Left lung (tissue), 10 donors: ENCODE results near the gene MRGPRX2. TPM values are rescaled to one million over a fixed set of nuclear protein-coding genes. Genes with fewer than 3 reads are reported as not detected.

Source experiments
- ATAC-seq: fragments of 200-7000 bp; cut with Tn5 transposase; one replicate; pipeline ENCODE4 v1.9.1; 2020; ENCODE audit warnings: moderate library complexity
- DNase-seq, 4 donors: peaks; one replicate each; pipeline ENCODE4 v3.0.0-alpha.2; 2013 to 2020
- H3K27ac ChIP-seq, 2 donors: fragments of 200-600 bp; sonication (generic) in 1 of 2; one replicate each; pipeline versions ENCODE4 v1.5.0 to v1.8.0; 2020 to 2021
- H3K27me3 ChIP-seq, 2 donors: fragments of 200-600 bp; sonication (generic) in 1 of 2; one replicate each; pipeline versions ENCODE4 v1.5.0 to v1.8.0; 2020 to 2021
- H3K36me3 ChIP-seq, 2 donors: fragments of 200-600 bp; sonication (generic) in 1 of 2; one replicate each; pipeline versions ENCODE4 v1.5.0 to v1.8.0; 2020 to 2021
- H3K4me1 ChIP-seq, 2 donors: fragments of 200-600 bp; one replicate each; pipeline ENCODE4 v1.8.0; 2021
- H3K4me3 ChIP-seq, 2 donors: fragments of 200-600 bp; sonication (generic) in 1 of 2; one replicate each; pipeline versions ENCODE4 v1.5.0 to v1.8.0; 2020 to 2021; ENCODE audit warnings: mild to moderate bottlenecking in 1 of 2
- H3K9me3 ChIP-seq, 2 donors: fragments of 200-600 bp; sonication (generic) in 1 of 2; one replicate each; pipeline versions ENCODE4 v1.5.0 to v1.8.0; 2020 to 2021
- CTCF ChIP-seq, 2 donors: fragments of 200-600 bp; sonication (generic) in 1 of 2; IDR thresholded peaks; one replicate each; pipeline versions ENCODE4 v1.5.0 to v1.8.0; 2021; ENCODE audit warnings: antibody characterized with exemption in 2 of 2
- intact Hi-C, 2 donors: fragments of 100-400 bp; cut with DNase I; formaldehyde crosslinking; loops; one replicate each; pipeline versions ENCODE4 v1.11.2 to v1.14.2; 2022
- polyA plus RNA-seq, 6 donors: library from polyadenylated mRNA; unstranded; fragments of 120-200 nt; gene quantifications; one replicate each; pipeline ENCODE4 v1.2.1, GENCODE V29; 2013; ENCODE audit not compliant: insufficient read length in 6 of 6
- total RNA-seq, 2 donors: library from RNA; stranded (reverse); fragmentation: NEBNext Ultra II Directional; extraction: Animal tissue kit (Norgen Biotek cat#: 25700); gene quantifications; one replicate each; pipeline ENCODE4 v1.2.1, GENCODE V29; 2021
- donor health status: DM: no; HTN: yes; CAD: no.
- donor health status: DM: no; HTN: no; CAD: no.

The MRGPRX2 gene
- total and polyA plus RNA-seq, 8 donors: not detected

GRCh38 chr11:19072464-19072863 is 11.9 kb upstream of the MRGPRX2 start:
- TF ChIP-seq CTCF (IDR thresholded peaks at IDR 0.05): no peak
- ATAC-seq: no peak
- Histone ChIP-seq H3K27ac (no peak overlapping the region), H3K36me3 (no peaks in the 10 kb centered on the region), H3K27me3 (no peaks in the 10 kb centered on the region), H3K4me3 (no peak overlapping the region), H3K9me3 (no peaks in the 10 kb centered on the region), H3K4me1 (no peaks in the 10 kb centered on the region)
- DNase-seq: peak in 1 of 4 donors; percentile 39
- intact Hi-C loops: loop anchor here in 1 of 2 donors (10.0 kb wide), 1 partner anchor 482 kb away; no protein-coding TSS in a partner anchor

GRCh38 chr11:19071255-19071654 is 10.7 kb upstream of the MRGPRX2 start:
- Histone ChIP-seq H3K9me3 (no peaks in the 10 kb centered on the region), H3K36me3 (no peaks in the 10 kb centered on the region), H3K27ac (no peak overlapping the region), H3K4me1 (no peaks in the 10 kb centered on the region), H3K27me3 (peaks cover 0 to 4% of the 10 kb centered on the region in 2 donors), H3K4me3 (no peak overlapping the region)
- peak; percentile 77 to 85 for TF ChIP-seq CTCF (IDR thresholded peaks at IDR 0.05)
- intact Hi-C loops: loop anchor here in 1 of 2 donors (10.0 kb wide), 1 partner anchor 484 kb away; no protein-coding TSS in a partner anchor
- peak; percentile 99 for ATAC-seq
- peak; percentile 67 to 86 (median 73) for DNase-seq

DNA sequence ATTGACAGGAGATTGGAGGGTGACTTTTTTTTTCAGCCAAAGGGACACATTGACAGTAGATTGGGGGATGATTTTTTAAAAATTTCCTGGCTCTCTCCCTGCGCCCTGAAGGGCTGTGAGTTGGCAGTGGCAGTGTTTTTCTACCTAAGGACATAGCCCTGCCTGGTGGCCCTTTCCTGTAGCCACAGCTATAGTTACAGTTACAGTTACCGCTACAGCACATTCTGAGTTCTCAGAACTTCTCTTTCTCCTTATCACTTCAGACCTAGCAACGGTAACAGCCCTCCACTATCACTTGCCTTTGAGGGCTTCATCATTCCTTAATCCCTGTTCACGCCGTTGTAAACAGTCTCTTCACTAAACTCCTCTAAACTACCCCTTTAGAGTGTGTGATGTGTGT is 684 bp downstream of the MRGPRX2 start:
- Histone ChIP-seq H3K9me3 (no peaks in the 10 kb centered on the region), H3K27ac (no peak overlapping the region), H3K27me3 (no peaks in the 10 kb centered on the region), H3K4me3 (no peak overlapping the region), H3K4me1 (no peaks in the 10 kb centered on the region), H3K36me3 (no peaks in the 10 kb centered on the region)
- TF ChIP-seq CTCF (IDR thresholded peaks at IDR 0.05): no peak
- intact Hi-C loops: no loop called here
- ATAC-seq (no peak), DNase-seq (no peak)

GRCh38 chr11:19055905-19056304 is 4.6 kb downstream of the MRGPRX2 start:
- intact Hi-C loops: no loop called here
- ATAC-seq (no peak), DNase-seq (peak in 1 of 4 donors; percentile 67)

GRCh38 chr11:19055016-19055415 is 5.5 kb downstream of the MRGPRX2 start:
- no peak for ATAC-seq
- intact Hi-C loops: no loop called here

More at GRCh38 chr11:19055905-19056304, 4.6 kb downstream of the MRGPRX2 start:
- no peak for TF ChIP-seq CTCF (IDR thresholded peaks at IDR 0.05)
- H3K9me3 ChIP-seq: no peaks in the 10 kb centered on the region
- H3K4me1 ChIP-seq: no peaks in the 10 kb centered on the region
- no peak overlapping the region for H3K4me3 ChIP-seq
- no peaks in the 10 kb centered on the region for H3K27me3 ChIP-seq
- H3K36me3 ChIP-seq: no peaks in the 10 kb centered on the region
- H3K27ac ChIP-seq: no peak overlapping the region

More at GRCh38 chr11:19055016-19055415, 5.5 kb downstream of the MRGPRX2 start:
- H3K27me3 ChIP-seq: no peaks in the 10 kb centered on the region
- peaks cover 0 to 2% of the 10 kb centered on the region in 2 donors for H3K9me3 ChIP-seq
- no peaks in the 10 kb centered on the region for H3K36me3 ChIP-seq
- no peaks in the 10 kb centered on the region for H3K4me1 ChIP-seq
- no peak overlapping the region for H3K4me3 ChIP-seq
- H3K27ac ChIP-seq: no peak overlapping the region
- no peak for TF ChIP-seq CTCF (IDR thresholded peaks at IDR 0.05)
- DNase-seq: no peak
